ENCODE measurements around the gene LAMC2. TPM values are rescaled to one million over a fixed set of nuclear protein-coding genes. Genes with fewer than 3 reads are reported as not detected.
"Not testable (repeated sequence)": the region's sequence is repeated elsewhere in the genome, so short reads cannot be mapped to it uniquely, and the experiment has no call there.

Gene LAMC2
- total RNA-seq, result 0.16 TPM

DNA sequence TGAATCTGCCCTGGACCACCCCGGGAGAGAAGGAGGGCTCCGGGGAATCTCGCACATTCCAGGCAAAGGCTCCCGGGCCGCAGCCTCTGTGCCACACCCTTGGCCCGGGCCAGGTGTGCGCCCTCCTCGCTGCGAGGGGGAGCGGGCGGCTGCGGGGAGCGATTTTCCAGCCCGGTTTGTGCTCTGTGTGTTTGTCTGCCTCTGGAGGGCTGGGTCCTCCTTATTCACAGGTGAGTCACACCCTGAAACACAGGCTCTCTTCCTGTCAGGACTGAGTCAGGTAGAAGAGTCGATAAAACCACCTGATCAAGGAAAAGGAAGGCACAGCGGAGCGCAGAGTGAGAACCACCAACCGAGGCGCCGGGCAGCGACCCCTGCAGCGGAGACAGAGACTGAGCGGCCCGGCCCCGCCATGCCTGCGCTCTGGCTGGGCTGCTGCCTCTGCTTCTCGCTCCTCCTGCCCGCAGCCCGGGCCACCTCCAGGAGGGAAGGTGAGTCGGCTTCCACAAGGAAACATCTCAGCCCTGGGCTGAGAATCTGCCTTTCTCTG is at the start of gene LAMC2:
TSS of gene LAMC2 (plus strand) at position 324 of the 550 bp plus-strand sequence. CDS start at position 413, 89 bp downstream.
- DNase-seq, result no peak

DNA sequence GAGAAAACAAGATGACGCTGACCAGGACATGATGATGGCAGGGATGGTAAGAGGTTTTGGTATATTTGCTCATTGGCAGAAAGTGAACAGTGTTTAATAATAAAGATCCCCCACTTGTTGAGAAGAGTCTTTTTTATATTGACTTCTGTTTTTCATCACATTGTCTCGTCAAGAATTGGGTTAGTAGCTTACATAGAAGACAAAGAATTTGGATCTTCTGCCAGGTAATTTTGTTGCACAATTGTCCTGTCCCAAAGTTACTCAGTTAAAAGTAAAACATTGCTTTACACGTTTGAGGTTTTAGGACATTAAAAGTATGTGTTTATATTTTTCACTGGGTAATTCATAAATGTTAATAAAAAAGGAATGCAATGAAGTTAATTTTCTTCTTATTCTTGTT is 48.3 kb upstream of the LAMC2 start:
- DNase-seq, result no peak

DNA sequence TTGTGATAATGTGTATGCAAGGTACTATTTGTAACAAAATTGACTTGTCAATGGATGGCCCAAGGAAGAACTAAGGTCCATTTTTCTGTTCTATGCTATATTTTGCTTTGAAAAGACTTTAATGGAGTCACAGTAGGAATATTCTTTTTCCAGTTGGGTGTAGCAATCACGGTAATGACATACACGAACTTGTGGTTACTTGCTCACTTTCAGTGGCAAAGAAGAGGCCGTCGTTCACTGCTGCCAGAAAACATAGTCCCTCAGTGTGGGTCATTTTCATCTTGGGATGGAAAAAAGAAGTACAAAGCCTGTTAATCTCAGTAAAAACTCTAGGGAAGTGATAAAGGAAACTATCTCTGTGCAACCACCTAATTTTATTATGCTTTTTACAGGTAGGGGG is 47.8 kb upstream of the LAMC2 start:
- no peak for DNase-seq

- no peak for DNase-seq
These were observed 46.7 kb upstream of the LAMC2 start for GRCh38 chr1:183139281-183139942.

DNA sequence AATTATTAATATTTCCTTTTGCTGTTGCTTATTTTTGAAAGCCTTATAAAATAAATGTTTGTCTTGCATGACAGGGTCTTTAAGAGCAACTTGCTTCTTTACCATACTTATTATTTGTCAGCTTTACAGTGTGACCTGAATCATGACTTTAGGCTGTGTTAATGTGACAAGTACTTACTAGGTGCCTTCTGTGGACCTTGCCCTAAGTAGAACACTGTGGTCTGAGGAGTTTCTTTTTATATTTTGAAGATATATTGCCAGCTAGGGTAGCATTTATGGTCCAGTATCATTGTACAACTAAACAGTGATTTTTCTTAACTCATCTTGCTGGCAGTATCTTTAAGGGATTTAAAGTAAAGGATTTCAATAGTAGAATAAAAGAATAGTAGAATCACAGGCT is 45.4 kb upstream of the LAMC2 start:
- no peak for DNase-seq

- no peak for DNase-seq
These were observed 43.9 kb upstream of the LAMC2 start for GRCh38 chr1:183142171-183142570.

- DNase-seq, result no peak
These were observed 42.3 kb upstream of the LAMC2 start for GRCh38 chr1:183143576-183144315.

DNA sequence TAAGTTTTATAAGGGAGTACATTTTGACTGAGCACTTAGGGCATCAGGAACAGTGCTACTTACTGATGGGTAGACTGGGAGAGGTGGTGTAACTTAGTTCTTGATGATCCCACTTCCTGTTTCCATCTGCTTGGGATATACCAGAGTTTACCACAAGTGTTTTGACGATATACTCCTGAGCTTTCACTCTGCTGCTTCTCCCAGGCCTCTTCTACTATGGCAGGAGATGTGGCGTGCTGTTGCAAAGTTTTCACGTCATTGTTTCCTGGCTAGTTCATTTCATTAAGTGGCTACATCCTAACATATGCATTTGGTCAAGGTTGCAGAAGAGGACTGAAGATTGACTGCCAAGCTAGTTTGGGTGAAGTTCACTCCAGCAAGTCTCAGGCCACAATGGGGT is 41.3 kb upstream of the LAMC2 start:
- no peak for DNase-seq

- DNase-seq, result no peak
These were observed 38.3 kb upstream of the LAMC2 start for GRCh38 chr1:183147735-183148134.

DNA sequence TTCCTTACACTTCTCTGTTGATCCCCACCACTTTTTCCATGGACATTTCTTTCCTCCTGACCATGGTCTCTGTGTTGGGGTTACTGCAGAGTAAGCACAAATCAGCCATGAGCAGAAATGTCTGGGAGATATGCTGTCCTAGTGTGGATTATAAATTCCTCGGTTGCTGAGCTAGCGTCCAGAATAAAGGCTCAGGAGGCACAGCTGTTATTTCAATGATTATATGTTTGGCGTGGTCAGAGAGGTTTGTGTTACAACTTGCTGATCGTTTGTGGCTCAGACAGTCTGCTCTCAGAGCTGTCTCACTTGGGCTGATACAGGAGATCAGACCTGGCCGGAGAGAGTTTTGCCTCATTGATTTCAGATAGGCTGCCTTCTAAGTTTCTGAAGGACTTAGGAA is 37.5 kb upstream of the LAMC2 start:
- no peak for DNase-seq

DNA sequence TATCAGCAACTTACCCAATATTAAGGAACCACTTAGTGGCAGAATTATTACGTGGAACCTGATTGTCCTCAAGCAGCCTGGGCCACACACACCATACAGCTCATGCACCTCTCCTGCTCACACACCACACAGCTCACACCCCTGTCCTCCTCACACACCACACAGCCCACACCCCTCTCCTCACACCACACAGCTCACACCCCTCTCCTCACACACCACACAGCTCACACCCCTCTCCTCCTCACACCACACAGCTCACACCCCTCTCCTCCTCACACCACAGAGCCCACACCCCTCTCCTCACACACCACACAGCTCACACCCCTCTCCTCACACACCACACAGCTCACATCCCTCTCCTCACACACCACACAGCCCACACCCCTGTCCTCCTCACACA is 36.8 kb upstream of the LAMC2 start:
- DNase-seq, result no peak

DNA sequence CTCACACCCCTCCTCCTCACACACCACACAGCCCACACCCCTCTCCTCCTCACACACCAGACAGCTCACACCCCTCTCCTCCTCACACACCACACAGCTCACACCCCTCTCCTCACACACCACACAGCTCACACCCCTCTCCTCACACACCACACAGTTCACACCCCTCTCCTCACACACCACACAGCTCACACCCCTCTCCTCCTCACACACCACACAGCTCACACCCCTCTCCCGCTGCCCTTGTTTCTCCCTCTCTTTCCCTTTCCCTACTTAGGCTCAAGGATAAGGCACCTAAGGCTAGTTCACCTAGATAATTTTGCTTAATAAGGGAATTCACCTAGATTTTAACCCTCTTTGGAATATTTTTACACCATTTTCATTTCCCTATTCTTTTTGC is 36.0 kb upstream of the LAMC2 start:
- not testable (repeated sequence) for DNase-seq

DNA sequence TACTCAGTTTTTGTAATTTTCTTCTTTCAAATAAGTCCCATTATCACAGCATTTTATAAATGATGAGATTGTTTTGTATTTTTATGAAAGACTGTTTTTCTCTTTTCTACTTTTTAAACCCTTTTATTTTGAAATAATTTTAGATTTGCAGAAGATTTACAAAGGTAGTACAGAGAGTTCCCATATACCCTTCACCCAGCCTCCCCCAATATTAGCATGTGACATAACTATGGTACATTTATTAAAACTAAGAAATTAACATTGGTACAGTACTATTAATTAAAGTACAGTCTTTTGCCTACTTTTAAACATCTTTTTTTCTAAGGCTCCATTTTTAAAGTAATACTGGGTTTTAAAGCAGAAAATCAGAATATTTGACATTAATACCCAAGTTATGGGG is 35.6 kb upstream of the LAMC2 start:
- DNase-seq, result no peak

GRCh38 chr1:183152180-183152579 is 33.9 kb upstream of the LAMC2 start:
- no peak for DNase-seq

DNA sequence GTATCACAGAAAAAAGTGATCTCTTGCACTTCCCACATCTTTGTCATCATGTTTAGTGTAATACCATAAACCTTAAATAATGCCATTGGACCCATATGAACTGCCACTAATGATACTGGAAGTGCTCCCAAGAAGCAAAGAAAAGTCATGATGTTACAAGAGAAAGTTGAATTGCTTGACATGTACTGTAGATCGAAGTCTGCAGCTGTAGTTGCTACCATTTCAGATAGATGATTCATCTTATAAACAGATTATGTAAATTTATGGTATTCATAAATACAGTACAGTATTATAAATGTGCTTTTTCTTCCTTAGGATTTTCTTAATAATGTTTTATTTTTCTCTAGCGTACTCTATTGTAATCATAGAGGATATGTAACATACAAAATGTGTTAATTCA is 30.1 kb upstream of the LAMC2 start:
- DNase-seq, result no peak

DNA sequence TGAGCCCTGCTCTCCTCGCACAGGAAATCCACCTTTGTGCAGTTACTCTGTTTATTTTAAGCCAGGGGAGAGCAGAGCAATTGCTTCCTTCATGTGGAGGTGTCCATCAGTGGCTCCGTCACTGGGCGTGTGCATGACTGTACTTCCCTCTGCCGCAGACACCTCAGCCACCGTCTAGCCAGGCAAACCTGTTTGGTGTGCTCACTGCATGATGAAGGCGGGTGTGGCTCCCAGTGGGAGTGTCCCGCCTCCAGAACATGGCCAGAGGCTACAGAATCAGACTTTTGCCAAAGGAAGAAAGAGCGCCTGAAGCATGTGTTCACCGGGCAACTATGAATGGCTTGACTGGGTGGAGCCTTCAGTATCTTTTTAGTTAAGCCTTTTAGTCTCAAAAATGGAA is 26.1 kb upstream of the LAMC2 start:
- DNase-seq, result no peak

DNA sequence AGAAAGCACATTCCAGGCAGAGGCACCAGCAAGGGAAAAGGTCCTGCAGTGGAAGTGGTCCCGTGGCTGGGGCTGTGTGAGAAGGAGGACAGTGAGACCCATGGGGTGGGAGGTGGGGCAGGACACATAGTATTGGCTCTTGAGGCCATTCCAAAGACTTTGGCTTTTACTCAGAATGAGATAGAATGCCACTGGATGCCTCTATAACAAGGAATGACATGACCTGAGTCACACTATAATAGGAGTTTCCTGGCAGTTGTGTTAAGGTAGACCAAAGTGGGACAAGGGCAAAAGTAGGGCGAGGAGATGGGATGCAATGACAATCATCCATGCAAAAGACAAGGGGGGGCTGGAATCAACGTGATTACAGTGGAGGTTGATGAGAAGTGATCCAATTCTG is 24.7 kb upstream of the LAMC2 start:
- no peak for DNase-seq

- no peak for DNase-seq
These were observed 22.7 kb upstream of the LAMC2 start for GRCh38 chr1:183163316-183163715.

GRCh38 chr1:183164340-183164739 is 21.7 kb upstream of the LAMC2 start:
- no peak for DNase-seq

GRCh38 chr1:183164963-183165362 is 21.1 kb upstream of the LAMC2 start:
- no peak for DNase-seq

DNA sequence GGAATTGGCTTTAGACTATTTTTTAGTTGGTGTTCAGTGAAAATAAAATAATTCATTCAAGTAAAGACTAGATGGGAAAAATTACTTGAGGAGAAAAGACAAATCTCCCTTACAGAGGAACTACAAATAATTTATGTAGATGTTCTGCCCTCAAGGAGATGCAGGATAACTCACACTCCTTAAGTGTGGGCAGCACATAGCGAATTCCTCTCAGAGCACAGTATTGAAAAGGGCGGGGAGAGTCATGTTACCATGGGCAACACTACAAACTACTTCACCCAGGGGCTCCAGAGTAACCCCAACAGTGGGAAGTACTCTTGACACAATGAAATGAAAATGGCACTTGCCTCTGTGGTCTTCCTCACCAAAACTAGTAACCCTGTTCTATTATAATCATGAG is 20.6 kb upstream of the LAMC2 start:
- no peak for DNase-seq

DNA sequence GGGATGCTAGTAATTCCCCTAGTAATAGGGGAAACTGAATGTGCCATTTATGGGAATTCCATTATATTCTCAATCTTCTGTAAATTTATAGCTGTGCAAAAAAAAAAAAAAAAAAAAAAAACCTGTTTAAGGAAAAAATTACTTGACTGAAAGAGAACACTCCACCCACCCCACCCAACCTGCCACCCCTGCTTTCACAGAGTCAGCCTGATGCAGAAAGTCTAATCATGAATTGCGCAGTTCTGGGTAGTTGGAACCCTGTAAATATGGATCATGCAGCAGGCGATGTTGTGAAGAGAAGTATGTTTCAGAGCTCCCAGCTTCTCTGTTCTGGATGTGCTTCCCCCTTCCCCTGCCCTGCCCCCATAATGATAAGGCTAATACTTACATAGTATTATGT is 19.6 kb upstream of the LAMC2 start:
- DNase-seq, result no peak

DNA sequence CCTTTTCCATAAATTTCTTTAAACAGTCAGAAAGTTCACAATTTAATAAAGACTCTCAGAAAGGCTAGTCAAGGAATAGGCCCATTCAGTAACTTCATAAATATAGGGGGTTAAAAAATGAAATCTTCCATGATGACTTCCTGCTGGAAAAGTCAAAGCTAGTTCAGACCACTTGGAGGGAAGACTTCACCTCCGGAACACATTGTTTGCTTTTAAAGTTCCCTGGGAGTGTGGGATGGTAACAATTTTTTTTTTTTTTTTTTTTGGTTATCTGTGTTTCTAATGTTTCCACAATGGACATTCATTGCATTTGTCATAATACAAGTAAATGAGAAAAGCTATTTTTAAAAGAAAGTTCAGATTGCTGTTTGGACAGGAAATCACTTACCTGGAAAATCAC is 18.4 kb upstream of the LAMC2 start:
- DNase-seq, result no peak

GRCh38 chr1:183168308-183168707 is 17.8 kb upstream of the LAMC2 start:
- no peak for DNase-seq

Data from occipital lobe (tissue), 2 donors.